ENCODE data around the gene EID3. TPM values are rescaled to one million over a fixed set of nuclear protein-coding genes. Genes with fewer than 3 reads are reported as not detected.

Gene EID3
- total RNA-seq, 4 donors from 2014 or later, result 11.2 to 44.4 (median 19.6) TPM

GRCh38 chr12:104353012-104353981 is 49.8 kb downstream of the EID3 start:
- TF ChIP-seq CTCF (IDR thresholded peaks at IDR 0.05), result no peak
- DNase-seq (ENCODE audit: low spot score), result no peak
- no peak for ATAC-seq (ENCODE audit: low FRiP score)

- DNase-seq (ENCODE audit: low spot score) (no peak), ATAC-seq (ENCODE audit: low FRiP score) (no peak)
- TF ChIP-seq CTCF (IDR thresholded peaks at IDR 0.05), result no peak
Measured at GRCh38 chr12:104354167-104354867, 50.8 kb downstream of the EID3 start.

Other genes with a start within 250 kb of the EID3 start
- 10 to 100 TPM; 11.2 to 32.5 (median 15.9) TPM for gene HCFC2, start 239.2 kb upstream of the EID3 start, total RNA-seq
- 10 to 100 TPM; 25.9 to 47.8 (median 33.8) TPM for gene NFYB, start 165.5 kb upstream of the EID3 start, total RNA-seq
- 100 to 1,000 TPM; 170 to 313 (median 247) TPM for gene TXNRD1, start 88.0 kb upstream of the EID3 start, total RNA-seq
- gene CHST11, start 153.2 kb downstream of the EID3 start, total RNA-seq, result 10 to 100 TPM; 12.2 to 58.6 (median 30.1) TPM

All from omental fat pad (tissue), 4 donors.